ENCODE results near the gene HASPIN.

HASPIN gene

DNA sequence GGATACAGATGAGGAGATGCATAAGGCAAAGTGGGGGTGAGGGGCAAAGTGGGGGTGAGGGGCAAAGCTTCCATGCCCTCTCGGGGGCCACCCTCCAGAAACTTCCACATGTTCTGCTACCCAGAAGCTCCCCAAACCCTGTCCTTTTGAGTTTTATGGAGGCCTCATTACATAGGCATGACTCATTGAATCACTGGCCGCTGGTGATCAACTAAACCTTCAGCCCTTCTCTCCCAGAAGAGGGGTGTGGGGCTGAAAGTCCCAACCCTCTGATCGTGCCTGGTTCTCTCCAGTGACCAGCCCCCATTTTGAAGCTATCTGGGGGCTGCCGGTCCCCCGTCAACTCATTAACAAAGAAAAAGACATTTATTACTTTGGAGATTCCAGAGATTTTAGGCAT lies 49.8 kb downstream of the HASPIN start:
- no peaks in the 10 kb centered on the region for H3K27me3 ChIP-seq (ENCODE audit: control insufficient read depth in 1 of 2, insufficient read depth in 2 of 2, low read length in 2 of 2)

DNA sequence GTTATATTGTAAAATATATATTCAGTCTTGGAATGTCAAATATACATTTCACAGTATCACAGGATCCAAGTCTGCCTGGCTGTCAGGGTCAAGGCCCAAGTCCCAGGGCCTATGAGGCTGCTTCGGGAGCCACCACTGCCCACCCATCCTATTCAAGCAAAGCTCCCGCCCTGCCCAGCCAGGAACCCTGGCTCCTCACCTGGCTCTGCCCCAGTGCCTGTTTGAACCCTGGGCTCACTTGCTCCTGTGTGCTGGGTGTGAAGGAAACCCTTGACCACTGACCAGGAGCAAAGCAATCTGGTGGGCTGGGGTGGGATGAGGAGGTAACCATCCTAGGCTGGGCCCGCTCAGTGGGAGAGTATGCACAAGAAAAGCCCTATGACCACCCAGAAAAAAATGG lies 50.3 kb downstream of the HASPIN start:
- no peak overlapping the region for H3K4me3 ChIP-seq (ENCODE audit: low read depth in 1 of 2, low read length in 2 of 2)
- no peaks in the 10 kb centered on the region for H3K27me3 ChIP-seq (ENCODE audit: control insufficient read depth in 1 of 2, insufficient read depth in 2 of 2, low read length in 2 of 2)
- no peaks in the 10 kb centered on the region for H3K36me3 ChIP-seq (ENCODE audit: control insufficient read depth in 1 of 2, insufficient read depth in 2 of 2, low read length in 2 of 2)
- H3K9me3 ChIP-seq (ENCODE audit: control insufficient read depth in 1 of 2, low read length in 2 of 2), result no peaks in the 10 kb centered on the region
- H3K9ac ChIP-seq (ENCODE audit: low read depth in 1 of 2, low read length in 2 of 2), result no peak overlapping the region
- H3K27ac ChIP-seq (ENCODE audit: low read depth, low read length), result no peak overlapping the region
- no peaks in the 10 kb centered on the region for H3K4me1 ChIP-seq (ENCODE audit: control insufficient read depth in 1 of 2, insufficient read depth in 2 of 2, low read length in 2 of 2)

More for the DNA sequence above, 49.8 kb downstream of the HASPIN start:
- H3K4me1 ChIP-seq (ENCODE audit: control insufficient read depth in 1 of 2, insufficient read depth in 2 of 2, low read length in 2 of 2), result no peaks in the 10 kb centered on the region
- no peaks in the 10 kb centered on the region for H3K9me3 ChIP-seq (ENCODE audit: control insufficient read depth in 1 of 2, low read length in 2 of 2)
- H3K9ac ChIP-seq (ENCODE audit: low read depth in 1 of 2, low read length in 2 of 2), result no peak overlapping the region
- H3K4me3 ChIP-seq (ENCODE audit: low read depth in 1 of 2, low read length in 2 of 2), result no peak overlapping the region
- no peak overlapping the region for H3K27ac ChIP-seq (ENCODE audit: low read depth, low read length)
- no peaks in the 10 kb centered on the region for H3K36me3 ChIP-seq (ENCODE audit: control insufficient read depth in 1 of 2, insufficient read depth in 2 of 2, low read length in 2 of 2)
